Spleen (tissue), 7 donors: ENCODE results near the gene LMAN1.

Experiments used
- CTCF ChIP-seq, 11 experiments: fragments of 200-600 bp in 7 of 11; fragments of 450-650 bp in 4 of 11; sonication (generic) in 4 of 11; IDR thresholded peaks in 8 of 11; conservative IDR thresholded peaks in 3 of 11; 1 replicate in 7 of 11; 2 replicates in 4 of 11; pipeline versions ENCODE4 v1.4.0 to v1.8.0; 2016 to 2021; ENCODE audit warnings: antibody characterized with exemption in 11 of 11, inconsistent platforms in 4 of 11, mild to moderate bottlenecking in 1 of 11
- POLR2A ChIP-seq, 3 donors: fragments of 450-650 bp; IDR thresholded peaks; one replicate each; pipeline ENCODE4 v1.5.1; 2017; ENCODE audit warnings: antibody characterized with exemption in 3 of 3, mild to moderate bottlenecking in 1 of 3
- donor health status: DM: no; HTN: no; CAD: no; lungs with moderate emphysema.
- donor health status: DM: no; HTN: no; CAD: no.
- donor health status: DM: no; HTN: no; CAD: no.

GRCh38 chr18:59328683-59329082, 30.4 kb downstream of the LMAN1 start:
- TF ChIP-seq CTCF (IDR thresholded peaks at IDR 0.05 in 8 of 11, conservative IDR thresholded peaks at IDR 0.05 in 3 of 11) (no peak), POLR2A (IDR thresholded peaks at IDR 0.05) (no peak)
